RWPE1 (cell line): ENCODE results near the gene MYO9A.

Experiments
- CTCF ChIA-PET: fragments of 350-600 bp; sonication (Branson Sonifier 250); formaldehyde crosslinking; extraction: SDS; loops from one replicate; lab custom pipeline; 2021; lab: Yijun Ruan, JAX
- POLR2A ChIA-PET: fragments of 400-600 bp; formaldehyde crosslinking; extraction: SDS; loops from one replicate; lab custom pipeline; 2020; ENCODE audit warnings: antibody characterized with exemption; ENCODE audit not compliant: low non-redundant PET; lab: Yijun Ruan, JAX
- DNase-seq: peaks from one replicate; pipeline ENCODE4 v3.0.0; 2012; ENCODE audit warnings: low spot score
- H3K27ac ChIP-seq: fragments of 450-650 bp; 2 replicates; pipeline ENCODE4 v1.5.1; 2017
- CTCF ChIP-seq: fragments of 450-650 bp; conservative IDR thresholded peaks from 2 replicates; pipeline ENCODE4 v1.5.1; 2017; ENCODE audit warnings: low read depth, mild to moderate bottlenecking

The MYO9A gene

GRCh38 chr15:71841563-71841962 lies 276.4 kb downstream of the MYO9A start:
- no peak for TF ChIP-seq CTCF
- no peak for DNase-seq
- no peak overlapping the region for H3K27ac ChIP-seq
- ChIA-PET POLR2A (no interaction called here), CTCF (no interaction called here)

GRCh38 chr15:71830981-71831380 lies 287.0 kb downstream of the MYO9A start:
- POLR2A ChIA-PET: no interaction called here
- CTCF ChIA-PET: no interaction called here
- DNase-seq: no peak
- no peak overlapping the region for H3K27ac ChIP-seq
- TF ChIP-seq CTCF: no peak

- no peak overlapping the region for H3K27ac ChIP-seq
- CTCF ChIA-PET: interaction anchor here (0.6 to 0.7 kb wide), 2 partner anchors 152 to 188 kb away, joined by 3 to 4 read pairs; no protein-coding TSS in a partner anchor
Measured at GRCh38 chr15:71826196-71826595, 291.8 kb downstream of the MYO9A start.

GRCh38 chr15:71825021-71825730 lies 292.8 kb downstream of the MYO9A start:
- no peak for TF ChIP-seq CTCF
- POLR2A ChIA-PET: no interaction called here
- CTCF ChIA-PET: no interaction called here
- no peak overlapping the region for H3K27ac ChIP-seq
- no peak for DNase-seq

More at GRCh38 chr15:71826196-71826595, 291.8 kb downstream of the MYO9A start:
- POLR2A ChIA-PET: no interaction called here
- no peak for DNase-seq
- TF ChIP-seq CTCF: no peak

- TF ChIP-seq CTCF: no peak
- no peak for DNase-seq
- H3K27ac ChIP-seq: no peak overlapping the region
- CTCF ChIA-PET: no interaction called here
- POLR2A ChIA-PET: no interaction called here
Measured at GRCh38 chr15:71823801-71824200, 294.1 kb downstream of the MYO9A start.

- CTCF ChIA-PET: no interaction called here
- DNase-seq: no peak
- POLR2A ChIA-PET: no interaction called here
- no peak overlapping the region for H3K27ac ChIP-seq
- TF ChIP-seq CTCF: no peak
Measured at GRCh38 chr15:71822890-71823630, 294.9 kb downstream of the MYO9A start.
